ENCODE data around the gene SHANK1.

The SHANK1 gene

DNA sequence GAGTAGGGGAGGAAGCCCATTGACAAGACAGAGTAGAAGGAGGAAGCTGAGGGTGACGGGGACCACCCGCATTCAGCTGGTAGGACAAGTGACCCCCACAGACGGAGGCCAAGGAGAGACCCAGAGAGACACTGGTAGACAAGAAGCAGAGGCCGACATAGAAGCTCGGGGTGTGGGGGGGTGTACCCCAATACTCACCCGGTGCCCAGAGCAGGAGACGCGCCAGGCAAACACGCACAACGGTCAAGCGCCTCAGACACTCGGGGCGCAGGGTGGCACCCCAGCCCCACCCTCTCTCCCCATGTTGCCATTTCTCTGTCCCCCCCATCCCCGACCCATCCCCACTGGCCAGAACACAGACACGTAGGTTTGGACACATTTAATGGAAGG, 23.5 kb downstream of the SHANK1 start:
- no peak for TF ChIP-seq EZH2phosphoT487 (IDR thresholded peaks at IDR 0.05; ENCODE audit: borderline replicate concordance)
- TF ChIP-seq, protein P1, sequence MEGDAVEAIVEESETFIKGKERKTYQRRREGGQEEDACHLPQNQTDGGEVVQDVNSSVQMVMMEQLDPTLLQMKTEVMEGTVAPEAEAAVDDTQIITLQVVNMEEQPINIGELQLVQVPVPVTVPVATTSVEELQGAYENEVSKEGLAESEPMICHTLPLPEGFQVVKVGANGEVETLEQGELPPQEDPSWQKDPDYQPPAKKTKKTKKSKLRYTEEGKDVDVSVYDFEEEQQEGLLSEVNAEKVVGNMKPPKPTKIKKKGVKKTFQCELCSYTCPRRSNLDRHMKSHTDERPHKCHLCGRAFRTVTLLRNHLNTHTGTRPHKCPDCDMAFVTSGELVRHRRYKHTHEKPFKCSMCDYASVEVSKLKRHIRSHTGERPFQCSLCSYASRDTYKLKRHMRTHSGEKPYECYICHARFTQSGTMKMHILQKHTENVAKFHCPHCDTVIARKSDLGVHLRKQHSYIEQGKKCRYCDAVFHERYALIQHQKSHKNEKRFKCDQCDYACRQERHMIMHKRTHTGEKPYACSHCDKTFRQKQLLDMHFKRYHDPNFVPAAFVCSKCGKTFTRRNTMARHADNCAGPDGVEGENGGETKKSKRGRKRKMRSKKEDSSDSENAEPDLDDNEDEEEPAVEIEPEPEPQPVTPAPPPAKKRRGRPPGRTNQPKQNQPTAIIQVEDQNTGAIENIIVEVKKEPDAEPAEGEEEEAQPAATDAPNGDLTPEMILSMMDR (conservative IDR thresholded peaks at IDR 0.05; ENCODE audit: low read length): no peak
- Histone ChIP-seq H3K4me2 (ENCODE audit: low read depth, low read length, poor library complexity, severe bottlenecking) (no peak overlapping the region), H3K36me3 (ENCODE audit: insufficient read depth, low read length) (no peaks in the 10 kb centered on the region), H3K4me1 (ENCODE audit: insufficient read depth, low read length, poor library complexity, severe bottlenecking) (no peaks in the 10 kb centered on the region), H3K9ac (ENCODE audit: low read depth, low read length, poor library complexity, severe bottlenecking) (no peak overlapping the region), H3K4me3 (ENCODE audit: low read length, poor library complexity, severe bottlenecking) (no peak overlapping the region), H2AFZ (ENCODE audit: low read length) (no peak overlapping the region), H3K9me2 (replicated peaks; ENCODE audit: low read depth, low read length) (no peaks in the 10 kb centered on the region), H3F3A (ENCODE audit: low read depth) (no peaks in the 10 kb centered on the region), H3K9me3 (ENCODE audit: insufficient read depth, low read depth, low read length) (no peaks in the 10 kb centered on the region), H3K79me2 (ENCODE audit: insufficient read depth, low read length) (no peaks in the 10 kb centered on the region), H4K20me1 (ENCODE audit: insufficient read depth, low read length, poor library complexity, severe bottlenecking) (no peaks in the 10 kb centered on the region), H3K27me3 (ENCODE audit: insufficient read depth, low read length, poor library complexity, severe bottlenecking) (no peaks in the 10 kb centered on the region)

DNA sequence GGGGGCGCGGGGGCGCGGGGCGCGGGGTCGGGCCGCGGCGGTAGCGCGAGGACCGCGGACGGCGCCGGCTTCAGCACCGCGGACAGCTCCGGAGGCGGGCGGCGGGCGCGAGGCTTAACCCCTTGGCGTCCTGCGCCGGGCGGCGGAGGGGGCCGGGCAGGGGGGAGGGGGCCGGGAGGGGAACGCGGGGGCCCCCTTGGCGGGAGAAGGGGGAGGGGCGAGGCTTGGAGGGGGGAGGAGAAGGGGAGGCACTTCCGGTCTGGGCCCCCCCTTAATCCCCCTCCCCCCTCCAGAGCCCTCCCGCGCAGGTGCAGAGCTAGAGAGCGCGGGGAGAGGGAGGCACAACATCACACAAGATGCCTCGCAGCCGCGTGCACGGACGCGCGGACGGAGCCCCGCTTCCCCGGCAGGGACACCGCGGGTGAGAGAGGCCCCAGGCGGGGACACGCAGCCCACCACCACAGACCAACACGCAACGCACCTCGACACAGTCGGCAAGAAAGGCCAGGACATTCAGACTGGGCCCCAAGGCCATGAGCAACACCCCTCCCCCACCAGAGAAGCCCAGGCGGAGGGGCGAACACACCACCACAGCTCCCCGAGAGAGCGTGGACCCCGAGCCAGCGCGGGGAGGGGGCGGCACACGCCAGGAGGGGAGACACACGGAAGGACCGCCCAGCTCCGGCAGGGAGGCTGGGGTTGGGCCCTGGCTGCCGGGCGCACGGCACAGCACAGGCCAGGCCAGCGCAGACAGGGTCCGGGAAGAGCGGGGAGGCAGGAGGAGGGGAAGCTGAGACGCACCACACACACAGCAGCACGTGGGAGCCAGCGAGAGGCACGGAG, 24.1 kb downstream of the SHANK1 start:
- Histone ChIP-seq H3K9ac (ENCODE audit: low read depth, low read length, poor library complexity, severe bottlenecking) (no peak overlapping the region), H3K79me2 (ENCODE audit: insufficient read depth, low read length) (no peaks in the 10 kb centered on the region)

DNA sequence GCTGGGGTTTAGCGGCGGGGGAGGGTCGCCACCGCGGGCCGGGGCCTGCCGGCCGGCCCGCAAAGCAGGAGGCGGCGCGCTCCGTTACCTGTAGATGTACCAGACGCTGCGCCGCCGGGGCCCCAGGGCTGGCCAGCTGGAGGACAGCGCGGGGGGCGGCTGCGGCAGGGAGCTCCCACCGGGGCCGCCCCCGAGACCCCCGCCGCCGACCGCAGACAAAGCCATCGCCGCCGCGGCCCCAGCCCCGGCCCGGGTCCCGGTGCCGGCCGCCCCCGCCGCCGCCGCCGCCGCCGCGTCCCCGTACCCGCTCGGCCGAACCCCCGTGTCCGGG, 24.8 kb downstream of the SHANK1 start:
- Histone ChIP-seq H2AFZ (ENCODE audit: low read length) (no peak overlapping the region), H3K4me3 (ENCODE audit: low read length, poor library complexity, severe bottlenecking) (no peak overlapping the region), H3K4me2 (ENCODE audit: low read depth, low read length, poor library complexity, severe bottlenecking) (no peak overlapping the region)

More for the DNA sequence above, 24.1 kb downstream of the SHANK1 start:
- TF ChIP-seq EZH2phosphoT487 (IDR thresholded peaks at IDR 0.05; ENCODE audit: borderline replicate concordance): no peak
- TF ChIP-seq, protein P1 (conservative IDR thresholded peaks at IDR 0.05; ENCODE audit: low read length): no peak
- H3K36me3 ChIP-seq (ENCODE audit: insufficient read depth, low read length): no peaks in the 10 kb centered on the region
- no peaks in the 10 kb centered on the region for H3F3A ChIP-seq (ENCODE audit: low read depth)
- H3K9me3 ChIP-seq (ENCODE audit: insufficient read depth, low read depth, low read length): no peaks in the 10 kb centered on the region
- H3K27me3 ChIP-seq (ENCODE audit: insufficient read depth, low read length, poor library complexity, severe bottlenecking): no peaks in the 10 kb centered on the region
- H3K9me2 ChIP-seq (replicated peaks; ENCODE audit: low read depth, low read length): no peaks in the 10 kb centered on the region
- no peak overlapping the region for H3K4me2 ChIP-seq (ENCODE audit: low read depth, low read length, poor library complexity, severe bottlenecking)
- no peak overlapping the region for H3K4me3 ChIP-seq (ENCODE audit: low read length, poor library complexity, severe bottlenecking)
- no peaks in the 10 kb centered on the region for H4K20me1 ChIP-seq (ENCODE audit: insufficient read depth, low read length, poor library complexity, severe bottlenecking)
- no peak overlapping the region for H2AFZ ChIP-seq (ENCODE audit: low read length)
- no peaks in the 10 kb centered on the region for H3K4me1 ChIP-seq (ENCODE audit: insufficient read depth, low read length, poor library complexity, severe bottlenecking)

More for the DNA sequence above, 24.8 kb downstream of the SHANK1 start:
- H3K9me3 ChIP-seq (ENCODE audit: insufficient read depth, low read depth, low read length): no peaks in the 10 kb centered on the region
- no peaks in the 10 kb centered on the region for H3F3A ChIP-seq (ENCODE audit: low read depth)
- H3K79me2 ChIP-seq (ENCODE audit: insufficient read depth, low read length): no peaks in the 10 kb centered on the region
- no peaks in the 10 kb centered on the region for H3K27me3 ChIP-seq (ENCODE audit: insufficient read depth, low read length, poor library complexity, severe bottlenecking)
- no peaks in the 10 kb centered on the region for H3K36me3 ChIP-seq (ENCODE audit: insufficient read depth, low read length)
- H4K20me1 ChIP-seq (ENCODE audit: insufficient read depth, low read length, poor library complexity, severe bottlenecking): no peaks in the 10 kb centered on the region
- TF ChIP-seq, protein P1 (conservative IDR thresholded peaks at IDR 0.05; ENCODE audit: low read length): no peak
- no peak for TF ChIP-seq EZH2phosphoT487 (IDR thresholded peaks at IDR 0.05; ENCODE audit: borderline replicate concordance)
- no peaks in the 10 kb centered on the region for H3K4me1 ChIP-seq (ENCODE audit: insufficient read depth, low read length, poor library complexity, severe bottlenecking)
- no peaks in the 10 kb centered on the region for H3K9me2 ChIP-seq (replicated peaks; ENCODE audit: low read depth, low read length)
- no peak overlapping the region for H3K9ac ChIP-seq (ENCODE audit: low read depth, low read length, poor library complexity, severe bottlenecking)
